Dermis blood vessel endothelial cell (primary cell): ENCODE data around the gene ARL14. TPM values are rescaled to one million over a fixed set of nuclear protein-coding genes. Genes with fewer than 3 reads are reported as not detected.
A peak's percentile ranks its signal among the peaks of the same experiment; 100 is the strongest.
"Not testable (repeated sequence)": the region's sequence is repeated elsewhere in the genome, so short reads cannot be mapped to it uniquely, and the experiment has no call there.

Source experiments
- DNase-seq: peaks from one replicate; pipeline ENCODE4 v3.0.0; 2010
- total RNA-seq: library from RNA; depleted of rRNA; stranded (reverse); fragments of >200 nt; gene quantifications from 2 replicates; pipeline ENCODE4 v1.2.3, GENCODE V29; 2014

ARL14 gene
- total RNA-seq, 1 donor from 2014 or later, result not detected

GRCh38 chr3:160678292-160678842 lies 1.4 kb downstream of the ARL14 start:
- peak; percentile 62 for DNase-seq

- no peak for DNase-seq
Measured at GRCh38 chr3:160684368-160684740, 7.4 kb downstream of the ARL14 start.

- peak; percentile 20 for DNase-seq
Measured at GRCh38 chr3:160685144-160685766, 8.3 kb downstream of the ARL14 start.

GRCh38 chr3:160686955-160687535 lies 10.1 kb downstream of the ARL14 start:
- DNase-seq, result peak; percentile 45

DNA sequence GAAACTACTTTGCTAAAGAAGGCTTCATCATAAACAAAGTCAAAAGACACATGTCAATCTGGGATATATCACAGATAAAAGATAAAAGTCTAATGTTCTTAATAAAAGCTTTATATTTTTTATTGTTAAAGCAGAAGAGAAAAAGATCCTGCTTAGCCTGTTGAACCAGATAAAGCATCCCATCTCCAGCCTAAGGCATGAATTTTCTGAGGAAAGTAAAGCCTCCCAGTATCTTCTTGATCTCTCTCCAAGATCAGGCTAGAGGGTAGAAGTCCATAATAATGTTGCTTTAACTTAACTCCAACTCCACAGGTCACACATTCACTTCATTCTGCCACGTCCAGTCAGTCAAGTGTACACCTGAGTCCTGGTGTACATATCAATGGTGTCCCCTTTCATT lies 14.2 kb downstream of the ARL14 start:
- DNase-seq, result no peak

DNA sequence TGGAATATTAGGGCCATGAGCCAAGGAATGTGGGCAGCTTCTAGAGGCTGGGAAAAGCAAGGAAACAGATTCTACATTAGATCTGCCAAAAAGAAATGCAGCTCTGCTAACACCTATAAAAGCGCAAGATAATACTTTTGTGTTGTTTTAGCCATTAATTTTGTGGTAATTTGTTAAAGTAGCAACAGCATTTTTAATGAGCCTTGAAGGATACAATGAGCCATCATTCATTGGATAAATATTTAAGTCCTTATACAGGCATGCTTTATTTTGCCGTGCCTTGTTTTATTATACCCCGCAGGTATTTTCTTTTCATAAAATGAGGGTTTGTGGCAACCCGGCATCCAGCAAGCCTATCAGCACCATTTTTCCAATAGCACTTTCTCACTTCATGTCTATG lies 15.0 kb downstream of the ARL14 start:
- no peak for DNase-seq

- no peak for DNase-seq
Measured at GRCh38 chr3:160693191-160693590, 16.2 kb downstream of the ARL14 start.

- DNase-seq, result no peak
Measured at GRCh38 chr3:160694345-160694744, 17.4 kb downstream of the ARL14 start.

DNA sequence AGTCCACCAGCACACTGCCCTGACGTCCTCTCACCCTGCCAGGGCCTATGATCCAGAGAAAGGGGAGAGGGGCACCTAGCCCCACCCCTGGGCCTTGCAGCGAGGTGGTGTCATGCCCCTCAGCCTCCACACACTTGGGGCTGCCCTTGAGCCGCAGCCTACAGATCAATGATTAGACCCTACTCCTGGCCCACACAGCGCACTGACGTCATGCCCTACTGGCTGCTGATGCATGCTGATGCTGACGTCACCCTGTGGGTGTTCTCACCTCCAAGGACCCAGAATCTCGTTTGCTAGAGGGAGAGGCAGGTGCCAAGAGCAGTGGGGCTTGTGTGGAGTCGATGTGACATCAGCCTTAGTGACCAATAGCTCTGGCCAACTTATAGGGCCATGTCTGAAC lies 18.0 kb downstream of the ARL14 start:
- no peak for DNase-seq

- DNase-seq, result no peak
Measured at GRCh38 chr3:160695915-160696327, 19.0 kb downstream of the ARL14 start.

DNA sequence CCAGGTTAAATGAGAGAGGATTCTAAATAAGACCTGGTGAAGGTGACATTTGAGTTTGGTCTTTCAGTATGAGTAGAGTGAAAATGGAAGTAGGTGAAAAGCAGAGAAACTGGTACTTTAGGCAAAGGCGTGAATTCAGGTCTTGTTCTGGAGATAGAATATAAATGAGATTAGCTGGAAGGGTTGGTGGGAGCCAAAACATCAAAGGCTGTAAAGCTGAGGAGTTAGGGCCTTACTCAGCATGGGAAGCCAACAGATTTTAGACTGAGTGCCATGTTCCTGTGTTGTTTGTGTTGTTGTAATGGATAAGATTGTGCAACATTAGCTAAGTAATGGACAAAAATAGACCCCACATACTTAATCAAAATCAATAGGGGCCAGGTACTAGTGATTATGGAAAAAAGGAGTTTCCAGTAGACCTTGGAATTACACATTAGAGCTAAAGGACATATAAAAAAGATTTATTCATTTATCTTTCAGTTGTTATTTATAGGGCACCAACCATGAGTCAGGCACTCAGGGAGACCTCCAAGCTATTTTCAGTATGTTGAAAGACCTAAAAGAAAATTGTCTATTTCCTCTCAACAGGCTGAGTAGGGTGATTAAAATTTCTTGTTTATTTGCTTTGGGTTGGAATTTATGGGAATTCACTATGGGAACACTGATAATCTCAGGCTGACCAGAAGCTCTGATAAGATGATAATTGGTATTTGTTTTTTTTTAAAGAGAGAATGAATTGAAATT lies 20.8 kb downstream of the ARL14 start:
- no peak for DNase-seq

- DNase-seq, result no peak
Measured at GRCh38 chr3:160698599-160699195, 21.7 kb downstream of the ARL14 start.

DNA sequence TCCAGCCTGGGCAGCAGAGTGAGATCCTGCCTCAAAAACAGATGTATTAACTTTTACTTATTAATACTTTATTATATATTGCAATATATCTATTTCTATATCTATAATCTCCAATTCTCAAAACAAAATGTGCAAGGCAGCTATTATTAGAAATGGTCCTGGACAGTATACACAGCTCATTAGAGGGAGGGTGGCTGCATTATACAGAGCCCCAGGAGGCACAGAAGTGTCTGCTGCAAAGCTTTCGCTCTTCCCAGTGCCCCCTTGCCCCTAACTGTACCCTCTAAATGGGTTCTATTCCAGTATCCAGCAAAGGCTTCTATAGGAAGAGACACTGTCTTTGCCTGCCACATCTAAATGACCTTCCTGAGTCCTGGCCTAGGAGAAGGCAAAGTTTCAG lies 24.5 kb downstream of the ARL14 start:
- DNase-seq, result no peak

DNA sequence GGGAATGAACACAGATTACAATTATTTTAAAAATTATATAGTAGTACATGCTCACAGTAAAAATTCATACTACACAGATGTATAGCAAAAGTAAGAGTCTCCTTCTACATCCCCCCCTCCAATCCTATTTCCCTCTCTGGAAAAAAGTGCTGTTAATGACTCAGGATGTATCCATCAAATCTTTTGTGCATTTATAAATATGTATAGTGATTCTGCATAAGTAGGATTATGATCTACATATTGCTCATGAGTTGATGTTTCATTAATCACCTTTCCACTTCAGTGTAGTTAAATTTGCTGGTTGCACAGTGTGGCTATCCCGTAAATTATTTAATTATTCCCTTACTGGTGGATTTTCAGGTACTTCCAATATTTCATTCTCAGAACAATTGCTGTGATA lies 25.3 kb downstream of the ARL14 start:
- no peak for DNase-seq

GRCh38 chr3:160703974-160704373 lies 27.0 kb downstream of the ARL14 start:
- no peak for DNase-seq

GRCh38 chr3:160707187-160707794 lies 30.3 kb downstream of the ARL14 start:
- DNase-seq, result peak; percentile 68

GRCh38 chr3:160709477-160710182 lies 32.7 kb downstream of the ARL14 start:
- no peak for DNase-seq

- not testable (repeated sequence) for DNase-seq
Measured at GRCh38 chr3:160713144-160713543, 36.2 kb downstream of the ARL14 start.

DNA sequence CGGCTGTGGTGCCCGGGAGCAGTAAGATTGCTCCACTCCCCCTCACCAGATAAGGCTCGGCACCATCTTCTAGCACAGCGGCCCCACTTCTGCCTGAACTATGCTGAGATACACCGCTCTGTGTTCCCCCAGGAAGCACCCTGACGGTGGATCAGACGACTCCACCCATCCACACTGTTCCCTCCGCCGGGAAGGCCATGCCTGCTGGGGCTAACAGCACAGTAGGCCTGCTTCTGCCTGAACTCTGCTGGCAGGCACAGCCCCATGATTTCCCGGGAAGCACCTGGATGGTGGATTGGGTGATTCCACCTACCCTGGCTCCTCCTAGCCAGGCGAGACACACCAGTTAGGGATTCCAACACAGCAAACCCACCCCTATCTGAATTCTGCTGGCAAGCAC lies 42.8 kb downstream of the ARL14 start:
- DNase-seq, result no peak

DNA sequence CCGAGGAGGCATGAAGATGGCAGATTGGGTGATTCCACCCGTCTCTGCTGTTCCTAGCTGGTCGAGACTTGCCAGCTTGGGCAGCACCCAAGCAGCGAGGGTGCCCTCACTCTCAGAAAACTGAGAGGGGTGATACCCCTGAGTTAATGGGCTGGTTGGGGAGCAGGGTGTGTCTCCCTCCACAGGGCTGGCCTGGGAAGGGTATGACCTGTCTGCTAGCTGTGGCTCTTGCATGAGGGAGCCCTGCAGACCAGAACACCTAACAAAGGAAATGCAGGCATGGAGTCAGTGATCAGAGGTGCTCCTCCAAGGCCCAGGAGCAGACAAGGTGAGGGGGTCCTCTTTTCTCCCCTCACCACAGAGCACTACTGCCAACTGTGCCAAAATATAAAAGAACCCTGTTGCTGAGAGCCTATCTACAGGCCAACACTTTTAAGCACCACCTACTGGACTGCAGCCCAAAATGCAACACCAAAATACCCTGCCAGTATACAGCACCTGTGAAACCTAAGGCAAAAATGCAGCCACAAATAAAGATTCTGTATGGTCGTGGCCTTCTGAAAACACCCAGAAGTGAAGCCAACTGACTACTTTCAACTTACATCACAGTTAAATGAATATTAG lies 43.3 kb downstream of the ARL14 start:
- DNase-seq, result peak; percentile 3

- no peak for DNase-seq
Measured at GRCh38 chr3:160722331-160722730, 45.4 kb downstream of the ARL14 start.

DNA sequence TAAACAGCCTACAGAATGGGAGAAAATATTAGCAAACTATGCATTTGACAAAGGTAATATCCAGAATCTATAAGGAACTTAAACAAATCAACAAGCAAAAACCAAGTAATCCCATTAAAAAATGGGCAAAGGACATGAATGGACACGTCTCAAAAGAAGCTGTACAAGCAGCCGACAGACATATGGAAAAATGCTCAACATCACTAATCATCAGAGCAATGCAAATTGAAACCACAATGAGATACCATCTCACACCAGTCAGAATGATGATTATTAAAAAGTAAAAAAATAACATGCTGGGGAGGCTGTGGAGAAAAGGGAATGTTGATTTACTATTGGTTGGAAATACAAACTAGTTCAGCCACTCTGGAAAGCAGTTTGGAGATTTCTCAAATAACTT lies 48.4 kb downstream of the ARL14 start:
- no peak for DNase-seq
